DND-41 (cell line): ENCODE data around the gene USP54.
A peak's percentile ranks its signal among the peaks of the same experiment; 100 is the strongest.

Experiments used
- ATAC-seq: fragments of 200-7000 bp; cut with Tn5 transposase; 3 replicates; pipeline ENCODE4 v1.9.1; 2021; ENCODE audit warnings: low read depth; ENCODE audit not compliant: insufficient read depth
- DNase-seq: peaks from one replicate; pipeline ENCODE4 v3.0.0-alpha.2; 2020
- H2AFZ ChIP-seq: 2 replicates; pipeline ENCODE4 v1.6.0; 2012; ENCODE audit warnings: low read depth, low read length
- H3K27ac ChIP-seq: 2 replicates; pipeline ENCODE4 v1.5.1; 2012; ENCODE audit warnings: low read length, inconsistent platforms
- H3K27me3 ChIP-seq: fragments of 200-600 bp; sonication (generic); 2 replicates; pipeline ENCODE4 v1.6.0; 2012; ENCODE audit warnings: low read length, mild to moderate bottlenecking, inconsistent platforms; ENCODE audit not compliant: insufficient read depth, poor library complexity
- H3K36me3 ChIP-seq: 2 replicates; pipeline ENCODE4 v1.5.1; 2012; ENCODE audit warnings: low read length, inconsistent platforms; ENCODE audit not compliant: insufficient read depth
- H3K4me1 ChIP-seq: 2 replicates; pipeline ENCODE4 v1.5.1; 2012; ENCODE audit warnings: mild to moderate bottlenecking, low read length; ENCODE audit not compliant: insufficient read depth
- H3K4me2 ChIP-seq: 2 replicates; pipeline ENCODE4 v1.6.0; 2012; ENCODE audit warnings: mild to moderate bottlenecking, moderate library complexity, low read length, inconsistent platforms; ENCODE audit not compliant: insufficient read depth
- H3K4me3 ChIP-seq, 2 experiments: fragments of 200-600 bp in 1 of 2; shearing (Covaris generic) in 1 of 2; 2 replicates each; pipeline ENCODE4 v1.5.1; 2012 to 2016; ENCODE audit warnings: inconsistent platforms in 2 of 2, low read length in 2 of 2, mild to moderate bottlenecking in 2 of 2, low read depth in 1 of 2, moderate library complexity in 1 of 2
- H3K79me2 ChIP-seq: 2 replicates; pipeline ENCODE4 v1.6.0; 2012; ENCODE audit warnings: low read length, inconsistent platforms; ENCODE audit not compliant: insufficient read depth
- H3K9ac ChIP-seq: 2 replicates; pipeline ENCODE4 v1.6.0; 2012; ENCODE audit warnings: low read depth, mild to moderate bottlenecking, inconsistent platforms, low read length, moderate library complexity
- H3K9me3 ChIP-seq: 2 replicates; pipeline ENCODE4 v1.5.1; 2012; ENCODE audit warnings: low read length, moderate library complexity, mild to moderate bottlenecking, inconsistent platforms; ENCODE audit not compliant: insufficient read depth, severe bottlenecking
- H4K20me1 ChIP-seq: 2 replicates; pipeline ENCODE4 v1.6.0; 2012; ENCODE audit warnings: low read length; ENCODE audit not compliant: insufficient read depth
- EZH2 ChIP-seq: IDR thresholded peaks from 3 replicates; pipeline ENCODE4 v1.6.1; 2012; ENCODE audit warnings: borderline replicate concordance, low read depth, mild to moderate bottlenecking, moderate library complexity, low read length, inconsistent platforms; ENCODE audit not compliant: severe bottlenecking
- TF ChIP-seq, protein P1 (sequence below): IDR thresholded peaks from 2 replicates; pipeline ENCODE4 v1.5.1; 2012; ENCODE audit warnings: borderline replicate concordance, low read length, moderate library complexity, mild to moderate bottlenecking; ENCODE audit not compliant: poor library complexity, severe bottlenecking; ENCODE audit errors: extremely low read depth

USP54 gene

DNA sequence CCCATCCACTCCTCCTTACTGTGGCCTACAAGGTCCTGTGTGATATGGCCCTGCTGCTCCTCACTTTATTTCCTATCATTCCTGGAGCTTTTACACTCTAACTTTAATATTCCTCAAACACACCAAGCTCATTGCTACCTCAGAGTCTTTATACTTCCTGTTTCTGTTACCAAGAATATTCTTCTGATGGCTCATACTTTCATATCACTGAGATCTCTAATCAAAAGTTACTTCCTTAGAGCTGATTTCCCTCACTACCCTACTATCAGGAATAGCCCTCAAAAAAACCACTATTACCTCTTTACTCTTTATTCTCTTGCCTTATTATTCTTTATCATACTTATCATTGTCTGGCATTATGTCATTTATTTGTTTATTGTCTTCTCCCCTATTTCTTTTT is 89.5 kb downstream of the USP54 start:
- Histone ChIP-seq H3K27me3 (no peaks in the 10 kb centered on the region), H3K79me2 (peaks cover 4% of the 10 kb centered on the region), H3K36me3 (peaks cover 17% of the 10 kb centered on the region; the same call in 1 of the 2 replicates), H3K4me2 (no peak overlapping the region), H3K9ac (no peak overlapping the region), H3K27ac (no peak overlapping the region; the same call in 1 of the 2 replicates), H3K9me3 (no peaks in the 10 kb centered on the region), H3K4me3 (no peak overlapping the region), H3K4me1 (peaks cover 12% of the 10 kb centered on the region), H4K20me1 (no peaks in the 10 kb centered on the region), H2AFZ (no peak overlapping the region)
- TF ChIP-seq, protein P1, sequence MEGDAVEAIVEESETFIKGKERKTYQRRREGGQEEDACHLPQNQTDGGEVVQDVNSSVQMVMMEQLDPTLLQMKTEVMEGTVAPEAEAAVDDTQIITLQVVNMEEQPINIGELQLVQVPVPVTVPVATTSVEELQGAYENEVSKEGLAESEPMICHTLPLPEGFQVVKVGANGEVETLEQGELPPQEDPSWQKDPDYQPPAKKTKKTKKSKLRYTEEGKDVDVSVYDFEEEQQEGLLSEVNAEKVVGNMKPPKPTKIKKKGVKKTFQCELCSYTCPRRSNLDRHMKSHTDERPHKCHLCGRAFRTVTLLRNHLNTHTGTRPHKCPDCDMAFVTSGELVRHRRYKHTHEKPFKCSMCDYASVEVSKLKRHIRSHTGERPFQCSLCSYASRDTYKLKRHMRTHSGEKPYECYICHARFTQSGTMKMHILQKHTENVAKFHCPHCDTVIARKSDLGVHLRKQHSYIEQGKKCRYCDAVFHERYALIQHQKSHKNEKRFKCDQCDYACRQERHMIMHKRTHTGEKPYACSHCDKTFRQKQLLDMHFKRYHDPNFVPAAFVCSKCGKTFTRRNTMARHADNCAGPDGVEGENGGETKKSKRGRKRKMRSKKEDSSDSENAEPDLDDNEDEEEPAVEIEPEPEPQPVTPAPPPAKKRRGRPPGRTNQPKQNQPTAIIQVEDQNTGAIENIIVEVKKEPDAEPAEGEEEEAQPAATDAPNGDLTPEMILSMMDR = no peak
- no peak for TF ChIP-seq EZH2
- no peak for DNase-seq
- no peak for ATAC-seq

DNA sequence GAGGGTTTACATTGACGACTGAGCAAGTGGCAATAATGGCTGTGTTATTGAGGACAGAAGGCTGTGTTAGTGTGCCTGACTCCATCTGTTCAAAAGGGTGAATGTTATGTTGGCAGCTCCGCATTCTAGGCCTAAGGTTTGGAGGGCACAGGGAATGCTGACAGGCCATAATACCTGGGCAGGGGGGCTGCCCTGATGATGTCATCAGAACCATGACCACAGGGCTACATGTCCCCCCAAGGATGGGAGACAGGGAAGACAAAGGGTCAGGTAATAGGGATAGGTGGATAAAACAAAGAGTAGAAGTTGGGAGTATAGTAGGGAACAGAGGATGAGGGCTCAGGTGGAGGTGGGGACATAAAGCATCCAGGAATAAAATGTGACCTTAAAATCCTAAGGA is 93.5 kb downstream of the USP54 start:
- H3K4me3 ChIP-seq = no peak overlapping the region
- no peak overlapping the region for H3K9ac ChIP-seq
- H3K27me3 ChIP-seq = no peaks in the 10 kb centered on the region
- H3K79me2 ChIP-seq = peaks cover 42% of the 10 kb centered on the region
- peaks cover 41% of the 10 kb centered on the region for H3K4me1 ChIP-seq
- DNase-seq (no peak), ATAC-seq (no peak)
- H3K9me3 ChIP-seq = no peaks in the 10 kb centered on the region
- peaks cover 3% of the 10 kb centered on the region; the same call in 1 of the 2 replicates for H4K20me1 ChIP-seq
- peaks cover 4% of the 10 kb centered on the region; the same call in 1 of the 2 replicates for H3K36me3 ChIP-seq
- TF ChIP-seq, protein P1 = no peak
- no peak for TF ChIP-seq EZH2
- H3K27ac ChIP-seq = no peak overlapping the region
- no peak overlapping the region for H2AFZ ChIP-seq
- H3K4me2 ChIP-seq = no peak overlapping the region

DNA sequence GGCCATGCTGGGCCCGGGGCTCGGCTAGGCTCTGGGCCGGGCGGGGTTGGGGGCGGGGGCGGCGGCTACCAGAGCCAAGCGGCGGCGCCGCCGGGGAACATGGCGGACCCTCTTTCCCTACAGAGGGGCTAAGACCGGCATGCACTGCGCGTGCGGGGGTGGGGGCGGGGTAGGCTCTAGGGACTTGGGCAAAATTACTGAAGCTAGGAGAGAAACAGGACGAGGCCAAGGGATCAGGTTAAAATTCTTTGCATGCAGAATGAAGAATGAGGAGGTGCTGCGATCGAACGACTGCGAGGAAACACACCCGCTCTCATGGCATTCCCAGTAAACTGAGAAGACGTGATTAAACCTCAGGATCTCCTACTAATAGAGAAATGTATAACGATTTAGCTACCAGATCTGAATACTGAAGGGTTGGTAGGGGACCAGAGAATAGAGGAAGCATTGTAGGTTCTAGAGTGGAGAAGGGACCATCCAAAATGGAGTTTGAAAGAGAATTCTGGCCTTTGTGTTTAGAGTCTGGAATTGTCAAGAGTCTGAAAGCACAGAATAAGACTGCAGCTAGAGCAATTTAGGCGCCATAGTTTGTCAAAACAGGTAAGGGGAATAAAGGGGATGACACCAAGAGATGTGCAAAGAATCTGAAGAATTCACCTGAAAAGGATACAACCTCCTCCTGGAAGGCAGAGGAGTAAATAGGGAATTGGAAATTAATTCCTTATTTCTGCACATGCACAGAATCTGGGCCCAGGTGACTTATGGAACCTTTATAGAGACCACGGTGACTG is 95.1 kb downstream of the USP54 start, which contains the start of gene PPP3CB:
Gene PPP3CB, minus strand, starts transcription at position 141 of the 791 bp plus-strand sequence. Its CDS starts 135 bp downstream, at position 6.
- peaks cover 57% of the 10 kb centered on the region for H3K79me2 ChIP-seq
- no peaks in the 10 kb centered on the region for H3K9me3 ChIP-seq

More for the DNA sequence above, 95.1 kb downstream of the USP54 start, which contains the start of gene PPP3CB:
- no peaks in the 10 kb centered on the region for H3K27me3 ChIP-seq
- H3K4me3 ChIP-seq = peak within 1 kb of the TSS; percentile 95 to 97
- DNase-seq = peak; percentile 95
- peaks cover 3% of the 10 kb centered on the region; the same call in 1 of the 2 replicates for H4K20me1 ChIP-seq
- H3K36me3 ChIP-seq = peaks cover 6% of the 10 kb centered on the region; the same call in 1 of the 2 replicates
- peak within 1 kb of the TSS; percentile 89 for H3K4me2 ChIP-seq
- peak; percentile 84 for ATAC-seq
- TF ChIP-seq, protein P1 = no peak
- H3K27ac ChIP-seq = peak within 1 kb of the TSS; percentile 90
- H3K9ac ChIP-seq = peak within 1 kb of the TSS; percentile 88
- H2AFZ ChIP-seq = peak within 1 kb of the TSS; percentile 92
- H3K4me1 ChIP-seq = peaks cover 37% of the 10 kb centered on the region
